ENCODE measurements around the gene CEP57L1. TPM values are rescaled to one million over a fixed set of nuclear protein-coding genes. Genes with fewer than 3 reads are reported as not detected.
"Not testable (repeated sequence)": the region's sequence is repeated elsewhere in the genome, so short reads cannot be mapped to it uniquely, and the experiment has no call there.

CEP57L1 gene
- total RNA-seq, 1 experiment from 2014 or later = 13.2 TPM

- Mint-ChIP-seq H3K27ac (ENCODE audit: unreplicated experiment) (no peak overlapping the region), H3K4me3 (ENCODE audit: low read depth, unreplicated experiment) (no peak overlapping the region), H3K4me1 (ENCODE audit: low read depth, unreplicated experiment) (no peaks in the 10 kb centered on the region), H3K9me3 (ENCODE audit: low read depth, unreplicated experiment) (peaks cover 4% of the 10 kb centered on the region), H3K36me3 (ENCODE audit: insufficient read depth, unreplicated experiment) (no peaks in the 10 kb centered on the region), H3K27me3 (ENCODE audit: unreplicated experiment) (peaks cover 46% of the 10 kb centered on the region)
- no TSS peak for BruUV-seq (replicated peaks)
- DNase-seq = peak; percentile 67
- intact Hi-C loops (cut with micrococcal nuclease; ENCODE audit: unreplicated experiment) = loop anchor here (1.0 kb wide), 2 partner anchors 196 to 210 kb away; no protein-coding TSS in a partner anchor
- CTCF ChIA-PET = interaction anchor here (0.9 to 2.1 kb wide), 7 partner anchors 10 to 252 kb away, joined by 3 to 22 read pairs (median 4); partner anchors contain the start of gene CD164
- TF ChIP-seq, protein P1, sequence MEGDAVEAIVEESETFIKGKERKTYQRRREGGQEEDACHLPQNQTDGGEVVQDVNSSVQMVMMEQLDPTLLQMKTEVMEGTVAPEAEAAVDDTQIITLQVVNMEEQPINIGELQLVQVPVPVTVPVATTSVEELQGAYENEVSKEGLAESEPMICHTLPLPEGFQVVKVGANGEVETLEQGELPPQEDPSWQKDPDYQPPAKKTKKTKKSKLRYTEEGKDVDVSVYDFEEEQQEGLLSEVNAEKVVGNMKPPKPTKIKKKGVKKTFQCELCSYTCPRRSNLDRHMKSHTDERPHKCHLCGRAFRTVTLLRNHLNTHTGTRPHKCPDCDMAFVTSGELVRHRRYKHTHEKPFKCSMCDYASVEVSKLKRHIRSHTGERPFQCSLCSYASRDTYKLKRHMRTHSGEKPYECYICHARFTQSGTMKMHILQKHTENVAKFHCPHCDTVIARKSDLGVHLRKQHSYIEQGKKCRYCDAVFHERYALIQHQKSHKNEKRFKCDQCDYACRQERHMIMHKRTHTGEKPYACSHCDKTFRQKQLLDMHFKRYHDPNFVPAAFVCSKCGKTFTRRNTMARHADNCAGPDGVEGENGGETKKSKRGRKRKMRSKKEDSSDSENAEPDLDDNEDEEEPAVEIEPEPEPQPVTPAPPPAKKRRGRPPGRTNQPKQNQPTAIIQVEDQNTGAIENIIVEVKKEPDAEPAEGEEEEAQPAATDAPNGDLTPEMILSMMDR (IDR thresholded peaks at IDR 0.05; ENCODE audit: unreplicated experiment) = peak; percentile 82
Measured at GRCh38 chr6:109187399-109188114, 92.2 kb downstream of the CEP57L1 start.

- no peaks in the 10 kb centered on the region for H3K4me1 Mint-ChIP-seq (ENCODE audit: low read depth, unreplicated experiment)
- CTCF ChIA-PET = interaction anchor here (0.9 to 2.1 kb wide), 7 partner anchors 10 to 251 kb away, joined by 3 to 22 read pairs (median 4); partner anchors contain the start of gene CD164
- TF ChIP-seq, protein P1 (IDR thresholded peaks at IDR 0.05; ENCODE audit: unreplicated experiment) = no peak
- peaks cover 4% of the 10 kb centered on the region for H3K9me3 Mint-ChIP-seq (ENCODE audit: low read depth, unreplicated experiment)
- no peak overlapping the region for H3K27ac Mint-ChIP-seq (ENCODE audit: unreplicated experiment)
- no peaks in the 10 kb centered on the region for H3K36me3 Mint-ChIP-seq (ENCODE audit: insufficient read depth, unreplicated experiment)
- no peak overlapping the region for H3K4me3 Mint-ChIP-seq (ENCODE audit: low read depth, unreplicated experiment)
- intact Hi-C loops (cut with micrococcal nuclease; ENCODE audit: unreplicated experiment) = loop anchor here (1.0 kb wide), 1 partner anchor 195 kb away; no protein-coding TSS in a partner anchor
- DNase-seq = no peak
- peaks cover 41% of the 10 kb centered on the region for H3K27me3 Mint-ChIP-seq (ENCODE audit: unreplicated experiment)
- BruUV-seq (replicated peaks) = no TSS peak
Measured at GRCh38 chr6:109188115-109188411, 92.8 kb downstream of the CEP57L1 start.

GRCh38 chr6:109191368-109191767, 96.1 kb downstream of the CEP57L1 start:
- DNase-seq; H3K4me1 Mint-ChIP-seq (ENCODE audit: low read depth, unreplicated experiment); intact Hi-C loops (cut with micrococcal nuclease; ENCODE audit: unreplicated experiment); H3K9me3 Mint-ChIP-seq (ENCODE audit: low read depth, unreplicated experiment); CTCF ChIA-PET; H3K36me3 Mint-ChIP-seq (ENCODE audit: insufficient read depth, unreplicated experiment); H3K4me3 Mint-ChIP-seq (ENCODE audit: low read depth, unreplicated experiment); H3K27ac Mint-ChIP-seq (ENCODE audit: unreplicated experiment); BruUV-seq (replicated peaks): not testable (repeated sequence)
- peaks cover 13% of the 10 kb centered on the region for H3K27me3 Mint-ChIP-seq (ENCODE audit: unreplicated experiment)

GRCh38 chr6:109192865-109193264, 97.6 kb downstream of the CEP57L1 start:
- TF ChIP-seq, protein P1 (IDR thresholded peaks at IDR 0.05; ENCODE audit: unreplicated experiment) = no peak
- no peak overlapping the region for H3K4me3 Mint-ChIP-seq (ENCODE audit: low read depth, unreplicated experiment)
- H3K27ac Mint-ChIP-seq (ENCODE audit: unreplicated experiment) = no peak overlapping the region
- H3K27me3 Mint-ChIP-seq (ENCODE audit: unreplicated experiment) = no peaks in the 10 kb centered on the region
- BruUV-seq (replicated peaks) = no TSS peak
- no peak for DNase-seq
- intact Hi-C loops (cut with micrococcal nuclease; ENCODE audit: unreplicated experiment) = no loop called here
- no peaks in the 10 kb centered on the region for H3K36me3 Mint-ChIP-seq (ENCODE audit: insufficient read depth, unreplicated experiment)
- H3K9me3 Mint-ChIP-seq (ENCODE audit: low read depth, unreplicated experiment) = peaks cover 4% of the 10 kb centered on the region
- H3K4me1 Mint-ChIP-seq (ENCODE audit: low read depth, unreplicated experiment) = no peaks in the 10 kb centered on the region
- CTCF ChIA-PET = no interaction called here

GRCh38 chr6:109194880-109195279, 99.6 kb downstream of the CEP57L1 start:
- Mint-ChIP-seq H3K9me3 (ENCODE audit: low read depth, unreplicated experiment) (peaks cover 4% of the 10 kb centered on the region), H3K4me3 (ENCODE audit: low read depth, unreplicated experiment) (no peak overlapping the region), H3K4me1 (ENCODE audit: low read depth, unreplicated experiment) (no peaks in the 10 kb centered on the region), H3K36me3 (ENCODE audit: insufficient read depth, unreplicated experiment) (no peaks in the 10 kb centered on the region), H3K27ac (ENCODE audit: unreplicated experiment) (no peak overlapping the region), H3K27me3 (ENCODE audit: unreplicated experiment) (no peaks in the 10 kb centered on the region)
- intact Hi-C loops (cut with micrococcal nuclease; ENCODE audit: unreplicated experiment) = no loop called here
- no peak for DNase-seq
- CTCF ChIA-PET = no interaction called here
- TF ChIP-seq, protein P1 (IDR thresholded peaks at IDR 0.05; ENCODE audit: unreplicated experiment) = no peak
- BruUV-seq (replicated peaks) = no TSS peak

Data from Calu3 (cell line).